Left forelimb (tissue), 1 donor: Measurements from ENCODE around the gene MARVELD3.

Source experiments
- DNase-seq: peaks from one replicate; pipeline ENCODE4 v3.0.0-alpha.2; 2018; ENCODE audit warnings: low spot score

Gene MARVELD3

GRCh38 chr16:71622088-71622487 is 3.9 kb upstream of the MARVELD3 start:
- no peak for DNase-seq

- no peak for DNase-seq
Measured at GRCh38 chr16:71623597-71623996, 2.4 kb upstream of the MARVELD3 start.

- DNase-seq = no peak
Measured at GRCh38 chr16:71625113-71625850, 702 bp upstream of the MARVELD3 start.

- no peak for DNase-seq
Measured at GRCh38 chr16:71626858-71627213, 852 bp downstream of the MARVELD3 start.

GRCh38 chr16:71627731-71628181 is 1.8 kb downstream of the MARVELD3 start:
- no peak for DNase-seq

- no peak for DNase-seq
Measured at GRCh38 chr16:71628810-71629209, 2.8 kb downstream of the MARVELD3 start.

GRCh38 chr16:71629278-71630016 is 3.5 kb downstream of the MARVELD3 start:
- no peak for DNase-seq

- no peak for DNase-seq
Measured at GRCh38 chr16:71630808-71631207, 4.8 kb downstream of the MARVELD3 start.

- DNase-seq = no peak
Measured at GRCh38 chr16:71631776-71632175, 5.8 kb downstream of the MARVELD3 start.

- DNase-seq = no peak
Measured at GRCh38 chr16:71635632-71636031, 9.6 kb downstream of the MARVELD3 start.

GRCh38 chr16:71637398-71637797 is 11.4 kb downstream of the MARVELD3 start:
- DNase-seq = no peak

- no peak for DNase-seq
Measured at GRCh38 chr16:71645450-71645849, 19.5 kb downstream of the MARVELD3 start.

GRCh38 chr16:71647391-71647790 is 21.4 kb downstream of the MARVELD3 start:
- no peak for DNase-seq

- no peak for DNase-seq
Measured at GRCh38 chr16:71648162-71648561, 22.2 kb downstream of the MARVELD3 start.

- no peak for DNase-seq
Measured at GRCh38 chr16:71648921-71649320, 22.9 kb downstream of the MARVELD3 start.

GRCh38 chr16:71649704-71650103 is 23.7 kb downstream of the MARVELD3 start:
- DNase-seq = no peak

GRCh38 chr16:71658771-71659170 is 32.8 kb downstream of the MARVELD3 start:
- DNase-seq = no peak

- no peak for DNase-seq
Measured at GRCh38 chr16:71659471-71659870, 33.5 kb downstream of the MARVELD3 start.

- DNase-seq = no peak
Measured at GRCh38 chr16:71666264-71666663, 40.3 kb downstream of the MARVELD3 start.

GRCh38 chr16:71666928-71667707 is 41.1 kb downstream of the MARVELD3 start:
- no peak for DNase-seq

GRCh38 chr16:71669926-71670536 is 44.0 kb downstream of the MARVELD3 start:
- DNase-seq = no peak

- DNase-seq = no peak
Measured at GRCh38 chr16:71670537-71670936, 44.6 kb downstream of the MARVELD3 start.
